ENCODE results near the gene P3H2.

- TF ChIP-seq CTCF (IDR thresholded peaks at IDR 0.05; ENCODE audit: borderline replicate concordance, extremely low read depth, low read length, poor library complexity, severe bottlenecking) (no peak), EZH2 (IDR thresholded peaks at IDR 0.05; ENCODE audit: borderline replicate concordance, low read depth, low read length, severe bottlenecking) (no peak)
Observed at GRCh38 chr3:190055773-190056172, 64.9 kb downstream of the P3H2 start.
